T follicular helper cell (primary cell): ENCODE data around the gene HLA-G.
"Not testable (repeated sequence)": the region's sequence is repeated elsewhere in the genome, so short reads cannot be mapped to it uniquely, and the experiment has no call there.

Source experiments
- DNase-seq: peaks from one replicate; pipeline ENCODE4 v3.0.0-alpha.2; 2020; ENCODE audit warnings: low read depth

HLA-G gene

GRCh38 chr6:29870104-29870503 is 42.5 kb downstream of the HLA-G start:
- DNase-seq: no peak

- no peak for DNase-seq
Measured at GRCh38 chr6:29872791-29873190, 45.2 kb downstream of the HLA-G start.

- no peak for DNase-seq
Measured at GRCh38 chr6:29875257-29875656, 47.6 kb downstream of the HLA-G start.

- DNase-seq: not testable (repeated sequence)
Measured at GRCh38 chr6:29875734-29876133, 48.1 kb downstream of the HLA-G start.
